ENCODE results near the gene TIMP4.

Gene TIMP4

GRCh38 chr3:12147049-12147780 lies 11.5 kb downstream of the TIMP4 start:
- DNase-seq (ENCODE audit: low spot score): no peak

DNA sequence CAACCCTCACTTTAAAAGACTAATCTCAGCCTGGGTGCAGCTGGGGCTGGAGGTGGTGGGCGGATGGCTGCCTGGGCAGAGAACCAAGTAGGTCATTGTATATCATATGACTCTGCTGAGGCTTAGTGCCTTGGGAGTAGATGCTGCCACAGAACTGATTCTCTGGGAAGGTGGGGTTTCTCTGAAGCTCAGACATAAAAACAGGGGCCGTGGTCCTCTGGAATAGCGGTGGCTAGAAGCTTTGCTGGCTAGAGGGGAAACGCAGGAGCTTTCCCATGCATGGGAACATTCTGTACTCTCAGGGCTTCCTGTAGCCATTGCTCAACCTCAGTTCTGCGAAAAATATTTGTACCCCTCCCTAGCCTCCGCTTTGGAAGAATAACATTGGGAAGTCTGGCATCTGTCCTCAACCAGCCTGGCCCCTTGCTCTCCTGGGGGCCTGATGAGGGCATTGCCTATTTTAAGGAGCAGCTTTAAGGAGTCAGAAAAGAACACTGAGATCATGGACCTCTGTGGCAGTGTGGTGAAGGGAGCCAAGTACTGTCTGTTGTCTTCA lies 14.7 kb downstream of the TIMP4 start:
- DNase-seq (ENCODE audit: low spot score): no peak

DNA sequence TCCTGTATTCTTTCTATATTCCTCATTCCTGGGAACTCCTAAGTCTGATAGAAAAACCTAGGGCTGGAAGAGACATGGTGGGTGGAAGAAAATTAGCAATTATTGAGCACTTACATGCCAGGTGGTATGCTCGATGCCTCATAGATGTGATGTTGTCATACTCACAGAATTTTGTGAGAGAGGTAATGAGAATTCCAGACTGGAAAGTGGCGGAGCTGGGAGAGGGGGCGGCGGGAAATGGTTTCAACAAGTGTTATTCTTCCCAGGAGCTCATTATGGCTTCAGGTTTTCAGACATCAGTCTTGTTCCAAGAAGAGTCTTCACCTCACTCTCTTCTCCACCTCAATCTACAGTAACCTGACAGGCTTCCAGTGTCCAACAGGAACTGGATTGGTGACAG lies 16.2 kb downstream of the TIMP4 start:
- DNase-seq (ENCODE audit: low spot score): no peak

DNA sequence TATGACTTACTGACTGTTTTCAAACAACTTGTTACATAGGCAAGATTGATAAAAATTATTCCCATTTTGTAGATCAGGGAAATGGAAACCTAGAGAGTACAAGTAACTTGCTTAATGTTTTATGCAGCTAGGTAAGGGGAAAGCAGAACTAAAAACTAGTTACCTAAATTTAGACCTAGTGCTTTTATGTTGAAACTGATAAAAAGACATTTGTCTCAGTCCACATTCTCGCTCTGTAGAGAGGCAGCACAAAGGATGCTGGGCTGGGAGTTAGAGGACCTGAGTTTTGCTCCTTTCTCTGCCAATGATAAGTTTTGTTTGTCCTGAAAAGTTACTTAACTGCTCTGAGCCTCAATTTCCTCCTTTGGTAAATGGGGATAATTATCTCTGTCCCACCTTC lies 17.4 kb downstream of the TIMP4 start:
- no peak for DNase-seq (ENCODE audit: low spot score)

GRCh38 chr3:12139111-12139511 lies 19.6 kb downstream of the TIMP4 start:
- peak; percentile 31 for DNase-seq (ENCODE audit: low spot score)

DNA sequence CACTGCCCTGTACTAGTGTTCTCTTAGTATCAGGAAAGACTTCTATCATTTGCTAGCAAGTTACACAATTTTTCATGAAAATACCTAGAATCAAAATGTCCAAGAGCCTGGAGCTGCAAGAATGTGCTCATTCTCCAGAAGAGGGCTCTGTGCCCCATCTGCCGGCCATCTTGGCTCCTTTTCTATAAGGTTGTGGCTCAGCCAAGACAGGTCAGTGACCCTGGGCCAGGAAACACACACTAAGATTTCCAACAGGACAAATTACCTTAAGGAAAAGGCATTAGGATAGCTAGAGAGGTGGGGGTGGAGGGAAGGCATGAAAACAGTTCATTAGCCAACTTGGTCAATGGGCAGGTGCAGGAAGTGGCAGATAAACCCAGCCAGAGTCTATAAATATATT lies 20.7 kb downstream of the TIMP4 start:
- peak; percentile 44 for DNase-seq (ENCODE audit: low spot score)

GRCh38 chr3:12136371-12136770 lies 22.3 kb downstream of the TIMP4 start:
- no peak for DNase-seq (ENCODE audit: low spot score)

DNA sequence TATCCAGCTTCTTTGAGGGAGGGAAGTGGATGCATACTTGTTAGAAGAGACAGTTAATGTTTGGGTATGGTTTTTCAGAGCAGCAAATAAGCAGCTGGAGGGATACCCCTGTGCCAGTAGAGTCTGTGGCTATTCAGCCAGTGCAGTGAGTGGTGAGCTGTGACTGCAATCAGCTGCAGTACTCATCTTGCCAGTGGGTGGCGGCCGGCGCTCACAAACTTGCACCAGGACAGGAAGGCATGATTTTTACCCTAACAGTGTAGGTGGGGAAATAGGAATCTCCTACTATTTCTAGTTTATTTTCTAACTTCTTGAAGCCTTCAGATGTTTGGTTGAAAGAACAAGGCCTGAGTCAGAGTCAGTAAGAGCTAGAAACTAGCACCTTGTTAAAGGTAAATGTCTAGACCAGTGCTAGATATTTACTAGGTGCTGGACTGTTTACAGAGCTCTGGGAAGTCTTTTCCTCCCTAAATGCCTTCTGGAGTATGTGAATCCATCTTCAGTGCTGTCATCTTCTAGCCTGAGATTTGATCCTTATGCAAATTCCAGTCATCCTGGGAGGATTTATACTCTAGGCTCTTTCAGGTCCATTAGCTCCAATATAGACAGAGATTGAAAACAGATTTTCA lies 23.6 kb downstream of the TIMP4 start:
- peak; percentile 72 for DNase-seq (ENCODE audit: low spot score)

DNA sequence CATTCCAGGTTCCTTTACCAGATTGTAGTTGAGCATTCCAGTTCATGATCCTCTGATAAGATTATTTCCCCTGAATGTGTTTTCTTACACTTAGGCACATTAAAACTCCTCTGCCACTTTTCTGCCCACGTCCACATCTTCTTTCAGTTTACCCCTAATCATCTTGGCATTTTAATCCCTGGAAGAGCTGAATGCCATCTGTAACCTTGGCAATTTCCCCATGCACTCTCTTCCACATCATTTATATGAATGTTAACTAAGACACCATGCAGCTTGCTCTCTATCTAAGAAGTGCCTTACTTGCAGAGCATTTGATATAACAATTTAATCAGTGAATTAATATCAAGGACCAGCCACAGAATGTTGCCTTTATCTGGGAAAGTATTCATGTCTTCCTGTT lies 25.8 kb downstream of the TIMP4 start:
- DNase-seq (ENCODE audit: low spot score): no peak

GRCh38 chr3:12131351-12132090 lies 27.2 kb downstream of the TIMP4 start:
- DNase-seq (ENCODE audit: low spot score): no peak

DNA sequence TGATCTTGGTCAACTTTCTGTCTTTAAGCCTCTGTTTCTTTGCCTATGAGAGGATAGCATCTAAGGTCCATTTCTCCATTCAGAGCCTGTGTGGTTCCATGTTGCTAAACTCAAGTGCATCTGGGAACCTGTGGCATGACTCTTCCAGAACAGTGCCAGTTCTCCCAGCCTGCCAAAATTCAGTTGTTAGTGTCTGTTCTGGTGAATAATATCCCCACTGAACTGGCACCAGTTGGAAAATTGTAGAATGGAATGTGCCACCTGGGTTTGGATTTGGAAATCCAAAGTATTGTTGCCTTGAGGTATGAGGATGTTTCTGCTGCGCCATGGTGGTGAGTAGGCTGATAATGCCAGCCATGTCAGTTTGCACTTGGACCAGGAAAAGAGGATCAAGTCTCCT lies 31.3 kb downstream of the TIMP4 start:
- no peak for DNase-seq (ENCODE audit: low spot score)

DNA sequence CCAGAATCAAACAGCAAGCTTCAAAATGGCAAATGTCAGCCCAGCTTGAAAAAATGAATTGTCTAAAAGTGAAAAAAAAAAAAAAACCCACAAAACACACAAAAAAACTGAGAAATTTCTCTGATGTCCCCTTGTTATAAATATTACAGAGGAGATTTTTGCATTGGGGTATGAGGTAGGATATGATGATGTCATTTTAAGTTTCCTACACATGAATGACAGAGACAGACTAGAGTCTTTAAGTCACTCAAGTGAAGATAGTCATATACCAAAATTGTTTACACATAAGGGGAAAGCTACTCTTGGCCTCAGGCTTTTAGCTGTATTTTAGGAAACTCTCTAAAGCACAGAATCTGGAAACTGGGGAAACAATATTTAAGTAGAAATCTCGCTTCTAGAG lies 32.9 kb downstream of the TIMP4 start:
- DNase-seq (ENCODE audit: low spot score): no peak

- no peak for DNase-seq (ENCODE audit: low spot score)
Observed at GRCh38 chr3:12121466-12121865, 37.2 kb downstream of the TIMP4 start.

DNA sequence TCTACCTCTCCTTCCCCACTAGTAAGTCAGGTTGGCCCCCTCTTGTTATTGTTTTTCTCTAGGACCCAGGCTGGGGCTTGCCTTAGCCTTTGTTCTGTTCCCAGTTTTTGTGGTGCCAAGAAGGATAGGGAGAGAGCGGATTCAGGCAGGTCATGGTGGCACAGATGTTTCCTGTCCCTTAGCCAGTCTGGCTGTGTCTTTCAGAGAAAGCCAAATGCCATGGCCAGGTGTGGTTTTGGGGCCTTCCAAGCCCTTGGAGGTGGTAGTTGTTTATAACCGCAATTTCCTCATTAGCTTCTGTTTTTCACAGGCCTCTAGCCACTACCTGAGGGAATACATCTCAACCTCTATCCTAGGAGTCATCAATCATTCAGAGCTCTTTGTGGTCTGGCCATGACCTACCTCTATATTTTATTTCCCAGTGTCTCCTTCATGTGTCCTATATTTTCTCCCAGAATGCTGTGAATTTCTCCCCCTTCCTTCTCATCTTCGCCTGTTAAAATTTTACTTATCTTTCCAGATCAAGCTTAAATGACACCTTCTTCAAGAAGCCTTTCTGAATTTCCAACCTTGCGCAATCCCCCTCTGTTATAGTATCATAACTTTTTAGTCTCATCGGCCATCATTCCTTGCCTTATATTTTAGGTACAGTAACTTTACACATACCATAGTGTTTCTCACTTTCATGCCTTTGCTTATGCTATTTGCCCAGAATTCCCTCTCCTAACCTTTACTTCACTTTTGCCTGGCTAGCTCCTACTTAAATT lies 38.2 kb downstream of the TIMP4 start:
- DNase-seq (ENCODE audit: low spot score): no peak

DNA sequence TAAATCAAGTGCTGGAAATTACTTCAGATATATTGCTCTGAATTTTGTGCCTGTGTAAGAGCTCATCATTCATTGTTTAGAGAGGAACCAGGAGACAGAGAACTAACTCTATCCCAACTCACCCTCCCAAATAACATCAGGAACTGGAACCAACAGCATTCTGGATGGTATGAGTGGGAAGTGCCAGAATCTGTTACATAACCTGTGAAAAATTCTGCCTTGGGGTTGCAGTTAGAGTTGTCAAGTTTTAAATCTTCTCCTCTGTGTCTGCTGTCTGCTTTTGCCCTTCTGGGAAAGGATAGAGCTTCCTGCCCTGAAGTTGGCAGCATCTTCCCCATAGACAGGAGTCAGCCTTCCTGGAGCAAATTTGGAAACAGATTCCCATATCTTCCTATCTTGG lies 41.2 kb downstream of the TIMP4 start:
- no peak for DNase-seq (ENCODE audit: low spot score)

DNA sequence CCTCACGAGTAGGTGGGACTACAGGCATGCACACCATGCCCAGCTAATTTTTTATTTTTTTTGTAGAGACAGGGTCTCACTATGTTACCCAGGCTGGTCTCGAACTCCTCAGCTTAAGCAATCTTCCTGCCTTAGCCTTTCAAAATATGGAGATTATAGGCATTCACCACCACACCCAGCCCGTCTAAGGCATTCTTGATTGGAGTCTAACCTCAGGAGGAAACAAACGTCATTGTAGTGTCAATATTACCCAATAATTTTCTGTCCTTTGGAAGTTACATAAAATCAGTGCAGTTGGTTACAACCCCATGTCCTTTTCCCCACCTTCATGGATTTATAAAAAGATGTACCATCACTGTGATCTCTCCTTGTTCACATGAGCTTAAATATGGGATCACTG lies 41.8 kb downstream of the TIMP4 start:
- no peak for DNase-seq (ENCODE audit: low spot score)

DNA sequence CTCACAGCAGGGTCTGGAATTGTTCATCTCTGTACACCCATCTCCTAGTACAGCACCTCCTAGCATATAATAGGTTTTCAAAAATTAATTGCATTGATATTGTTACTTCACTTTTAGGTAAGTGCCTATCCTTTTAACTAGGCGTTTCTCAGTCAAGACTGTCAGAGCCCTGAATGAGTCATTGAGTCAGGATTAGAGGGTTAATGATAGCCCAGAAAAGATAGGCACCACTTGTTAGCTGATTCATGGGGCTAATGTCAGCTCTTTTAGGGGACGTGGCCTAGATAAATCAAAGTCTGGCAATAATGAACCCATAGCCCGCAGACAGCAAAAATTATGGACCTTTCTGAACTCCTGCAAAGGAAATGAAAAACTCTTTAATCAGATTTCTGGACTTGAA lies 42.9 kb downstream of the TIMP4 start:
- no peak for DNase-seq (ENCODE audit: low spot score)

DNA sequence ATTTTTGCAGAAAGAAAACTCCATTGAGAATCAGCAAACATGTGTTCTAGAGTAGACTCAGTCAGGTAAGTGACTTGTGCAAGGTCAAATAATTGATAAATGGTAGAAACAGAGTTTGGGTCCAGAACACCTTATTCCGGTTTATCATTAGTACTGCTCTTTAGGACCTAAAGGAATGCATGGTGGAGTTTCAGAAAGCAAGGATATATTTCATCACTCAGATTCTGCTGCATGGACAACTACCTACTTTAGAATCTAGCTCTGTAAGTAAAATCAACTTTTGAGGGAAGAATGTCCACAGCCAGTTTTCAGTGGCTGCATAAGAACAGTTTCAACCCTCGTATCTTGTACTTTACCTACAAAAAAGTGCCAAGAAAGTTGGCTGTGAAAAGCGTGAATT lies 43.6 kb downstream of the TIMP4 start:
- DNase-seq (ENCODE audit: low spot score): no peak

- DNase-seq (ENCODE audit: low spot score): no peak
Observed at GRCh38 chr3:12114251-12114650, 44.5 kb downstream of the TIMP4 start.

DNA sequence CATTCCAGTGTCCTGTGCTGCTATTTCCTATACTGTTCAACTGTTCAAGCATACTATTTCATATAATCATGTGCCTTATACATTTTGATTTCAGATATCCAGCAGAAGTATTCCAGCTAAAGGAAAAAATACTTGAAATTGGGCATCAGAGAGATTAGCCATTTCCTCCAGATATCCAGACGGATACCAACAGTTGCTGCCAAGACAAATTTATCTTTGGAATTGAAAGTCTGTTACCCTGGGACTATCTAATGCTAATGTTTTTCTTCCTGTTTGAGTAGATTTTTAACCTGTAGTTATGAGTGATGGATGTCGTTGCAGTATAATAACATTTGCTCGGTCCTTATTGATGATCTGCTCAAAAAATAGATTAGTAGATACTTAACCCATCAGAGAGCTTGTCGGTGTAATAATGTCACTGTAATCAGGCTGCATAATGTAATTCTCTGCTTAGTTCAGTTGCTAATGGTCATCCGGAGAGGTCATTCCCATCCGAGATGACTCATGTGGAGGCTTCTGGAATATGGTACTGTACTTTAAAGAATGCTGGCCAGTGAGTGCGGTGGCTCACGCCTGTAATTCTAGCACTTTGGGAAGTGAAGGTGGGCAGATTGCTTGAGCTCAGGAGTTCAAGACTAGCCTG lies 51.5 kb downstream of the TIMP4 start:
- DNase-seq (ENCODE audit: low spot score): no peak

Data from activated CD4-positive, alpha-beta T cell treated with anti-CD3 and anti-CD28 coated beads, Interleukin-2, Interleukin-4, amounts not matched to agents 100 ng/mL and 50 ng/mL, durations not matched to agents 16 hours and 8 hours (primary cell).